Measurements from ENCODE around the gene POLR2I.

- peak; percentile 28 to 50 (median 42) for TF ChIP-seq CTCF (optimal IDR thresholded peaks at IDR 0.05 in 1 of 3, IDR thresholded peaks at IDR 0.05 in 1 of 3, conservative IDR thresholded peaks at IDR 0.05 in 1 of 3; ENCODE audit: extremely low read depth in 1 of 3, insufficient read depth in 2 of 3, low read length in 3 of 3)
- no peak for TF ChIP-seq EZH2 (IDR thresholded peaks at IDR 0.05; ENCODE audit: low read length)
Measured at GRCh38 chr19:36113894-36114720, 568 bp downstream of the POLR2I start.
